Activated T-helper 17 cell treated with anti-CD3 and anti-CD28 coated beads, Interleukin-2, amount 50 U/mL, for 72 hours (primary cell): ENCODE results near the gene SH3BP2. TPM values are rescaled to one million over a fixed set of nuclear protein-coding genes. Genes with fewer than 3 reads are reported as not detected.

Experiments
- ATAC-seq: fragments of 150-1000 bp; cut with Tn5 transposase; replicated peaks from 2 replicates; pipeline ENCODE4 v1.10.0; 2021; ENCODE audit warnings: mild to moderate bottlenecking, moderate library complexity
- H3K27ac Mint-ChIP-seq: one replicate; pipeline ENCODE4 v1.8.0; 2022; ENCODE audit warnings: mixed read lengths
- H3K27me3 Mint-ChIP-seq: one replicate; pipeline ENCODE4 v1.8.0; 2022; ENCODE audit warnings: mixed read lengths
- H3K36me3 Mint-ChIP-seq: one replicate; pipeline ENCODE4 v1.8.0; 2022; ENCODE audit warnings: low read depth, mild to moderate bottlenecking, mixed read lengths
- H3K4me1 Mint-ChIP-seq: one replicate; pipeline ENCODE4 v1.8.0; 2022; ENCODE audit warnings: mixed read lengths
- H3K4me3 Mint-ChIP-seq: one replicate; pipeline ENCODE4 v1.8.0; 2022; ENCODE audit warnings: mild to moderate bottlenecking, mixed read lengths
- H3K9me3 Mint-ChIP-seq: one replicate; pipeline ENCODE4 v1.8.0; 2022; ENCODE audit warnings: mixed read lengths
- total RNA-seq, 2 donors: library from RNA; stranded (reverse); gene quantifications; one replicate each; pipeline ENCODE4 v1.2.3, GENCODE V29; 2022

Gene SH3BP2
- total RNA-seq, 2 donors from 2014 or later: 83.5 to 122 TPM

DNA sequence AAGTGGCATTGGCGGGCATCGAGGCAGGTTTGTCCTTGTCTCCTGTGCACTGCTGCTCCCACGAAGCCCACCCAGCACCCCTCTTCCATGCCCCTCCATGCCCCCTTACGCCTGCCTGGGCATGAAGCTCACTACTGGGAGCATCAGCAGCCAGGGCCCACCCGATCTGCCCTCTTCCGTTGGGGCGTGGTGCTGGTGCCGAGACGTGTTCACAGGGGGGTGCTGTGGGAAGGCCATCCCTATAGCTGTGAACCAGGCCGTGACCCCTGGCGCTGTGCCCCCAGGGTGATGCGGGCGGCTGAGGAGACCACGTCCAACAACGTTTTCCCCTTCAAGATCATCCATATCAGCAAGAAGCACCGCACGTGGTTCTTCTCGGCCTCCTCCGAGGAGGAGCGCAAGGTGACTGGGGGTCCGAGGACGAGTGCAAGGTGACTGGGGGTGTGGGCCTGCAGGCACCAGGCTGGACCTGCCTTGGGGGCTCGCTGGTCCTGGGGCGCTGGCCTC is 31.5 kb downstream of the SH3BP2 start:
- H3K27me3 Mint-ChIP-seq: no peaks in the 10 kb centered on the region
- ATAC-seq: no peak
- no peaks in the 10 kb centered on the region for H3K9me3 Mint-ChIP-seq
- H3K4me3 Mint-ChIP-seq: no peak overlapping the region
- no peak overlapping the region for H3K27ac Mint-ChIP-seq
- peaks cover 80% of the 10 kb centered on the region for H3K36me3 Mint-ChIP-seq
- H3K4me1 Mint-ChIP-seq: peaks cover 14% of the 10 kb centered on the region

DNA sequence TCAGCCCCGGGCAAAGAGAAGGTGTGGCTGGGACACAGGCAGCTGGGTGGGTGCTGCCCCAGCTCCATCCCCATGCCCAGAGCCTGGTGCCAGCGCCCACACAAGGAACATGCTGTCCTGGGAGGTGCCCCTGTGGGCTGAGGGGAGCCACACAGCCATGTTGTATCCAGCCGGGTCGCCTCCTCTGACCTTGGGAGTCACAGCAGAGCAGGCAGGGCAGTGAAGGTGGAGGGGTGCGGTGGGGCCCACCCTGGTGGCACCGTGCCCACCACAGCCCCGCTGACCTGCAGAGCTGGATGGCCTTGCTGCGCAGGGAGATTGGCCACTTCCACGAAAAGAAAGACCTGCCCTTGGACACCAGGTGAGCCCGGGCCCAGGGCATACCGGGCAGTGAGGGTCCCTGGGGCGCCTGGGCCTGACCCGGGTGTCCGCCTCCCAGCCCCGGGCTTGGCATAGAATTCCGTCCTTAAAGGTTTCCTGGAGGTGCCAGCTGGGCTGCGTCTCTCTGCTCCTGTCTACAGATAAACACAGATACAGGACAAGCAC is 32.0 kb downstream of the SH3BP2 start:
- ATAC-seq: no peak
- H3K27me3 Mint-ChIP-seq: no peaks in the 10 kb centered on the region
- peaks cover 10% of the 10 kb centered on the region for H3K4me1 Mint-ChIP-seq
- no peaks in the 10 kb centered on the region for H3K9me3 Mint-ChIP-seq
- no peak overlapping the region for H3K27ac Mint-ChIP-seq
- peaks cover 81% of the 10 kb centered on the region for H3K36me3 Mint-ChIP-seq
- no peak overlapping the region for H3K4me3 Mint-ChIP-seq

DNA sequence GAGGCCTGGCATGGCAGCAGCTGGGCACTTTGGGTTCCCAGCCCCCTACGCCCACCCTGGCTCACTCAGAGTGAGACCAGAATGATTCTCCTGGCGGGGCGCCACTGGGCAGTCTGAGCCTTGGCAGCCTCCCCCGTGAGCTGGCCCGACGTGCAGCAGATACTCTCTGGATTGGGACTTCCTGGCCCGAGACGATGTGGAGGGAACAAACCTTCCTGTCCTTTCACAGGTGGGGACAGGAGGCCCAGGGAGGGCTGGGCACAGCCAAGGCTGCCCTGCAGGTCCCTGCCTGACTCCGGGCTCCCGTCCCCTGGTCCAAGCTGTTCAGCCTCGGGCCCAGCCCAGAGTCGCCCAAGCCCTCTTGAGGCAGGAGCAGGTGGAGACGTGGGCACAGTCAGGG is 32.9 kb downstream of the SH3BP2 start:
- no peaks in the 10 kb centered on the region for H3K27me3 Mint-ChIP-seq
- no peak overlapping the region for H3K27ac Mint-ChIP-seq
- peaks cover 10% of the 10 kb centered on the region for H3K4me1 Mint-ChIP-seq
- no peak for ATAC-seq
- H3K36me3 Mint-ChIP-seq: peaks cover 89% of the 10 kb centered on the region
- H3K4me3 Mint-ChIP-seq: no peak overlapping the region
- no peaks in the 10 kb centered on the region for H3K9me3 Mint-ChIP-seq

- no peaks in the 10 kb centered on the region for H3K9me3 Mint-ChIP-seq
- no peaks in the 10 kb centered on the region for H3K27me3 Mint-ChIP-seq
- ATAC-seq: no peak
- no peak overlapping the region for H3K27ac Mint-ChIP-seq
- H3K4me1 Mint-ChIP-seq: peaks cover 10% of the 10 kb centered on the region
- H3K4me3 Mint-ChIP-seq: no peak overlapping the region
- H3K36me3 Mint-ChIP-seq: peaks cover 86% of the 10 kb centered on the region
These were observed 34.4 kb downstream of the SH3BP2 start for GRCh38 chr4:2827071-2827873.

GRCh38 chr4:2827874-2828751 is 35.2 kb downstream of the SH3BP2 start:
- peaks cover 86% of the 10 kb centered on the region for H3K36me3 Mint-ChIP-seq
- H3K4me1 Mint-ChIP-seq: peaks cover 10% of the 10 kb centered on the region
- H3K27me3 Mint-ChIP-seq: no peaks in the 10 kb centered on the region
- no peak overlapping the region for H3K4me3 Mint-ChIP-seq
- peak overlapping the region; percentile 16 for H3K27ac Mint-ChIP-seq
- no peak for ATAC-seq
- no peaks in the 10 kb centered on the region for H3K9me3 Mint-ChIP-seq

GRCh38 chr4:2828758-2829181 is 35.9 kb downstream of the SH3BP2 start:
- Mint-ChIP-seq H3K4me3 (no peak overlapping the region), H3K9me3 (no peaks in the 10 kb centered on the region), H3K27ac (peak overlapping the region; percentile 16), H3K27me3 (no peaks in the 10 kb centered on the region), H3K36me3 (peaks cover 86% of the 10 kb centered on the region), H3K4me1 (peaks cover 10% of the 10 kb centered on the region)
- no peak for ATAC-seq

DNA sequence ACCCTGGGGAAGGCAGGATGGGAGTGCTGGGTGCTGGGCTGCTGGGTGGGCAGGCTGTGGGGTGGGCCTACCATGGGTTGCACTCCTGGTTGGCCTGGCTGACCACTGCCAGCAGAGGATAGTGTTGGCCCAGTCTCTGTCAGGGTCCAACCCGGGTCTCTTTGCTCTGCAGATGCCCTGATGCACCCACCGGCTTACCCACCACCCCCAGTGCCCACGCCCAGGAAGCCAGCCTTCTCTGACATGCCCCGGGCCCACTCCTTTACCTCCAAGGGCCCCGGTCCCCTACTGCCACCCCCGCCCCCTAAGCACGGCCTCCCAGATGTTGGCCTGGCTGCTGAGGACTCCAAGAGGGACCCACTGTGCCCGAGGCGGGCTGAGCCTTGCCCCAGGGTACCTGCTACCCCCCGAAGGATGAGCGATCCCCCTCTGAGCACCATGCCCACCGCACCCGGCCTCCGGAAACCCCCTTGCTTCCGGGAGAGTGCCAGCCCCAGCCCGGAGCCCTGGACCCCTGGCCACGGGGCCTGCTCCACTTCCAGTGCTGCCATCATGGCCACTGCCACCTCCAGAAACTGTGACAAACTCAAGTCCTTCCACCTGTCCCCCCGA is 36.5 kb downstream of the SH3BP2 start:
- Mint-ChIP-seq H3K27ac (no peak overlapping the region), H3K4me1 (peaks cover 10% of the 10 kb centered on the region), H3K27me3 (no peaks in the 10 kb centered on the region), H3K4me3 (no peak overlapping the region), H3K9me3 (no peaks in the 10 kb centered on the region), H3K36me3 (peaks cover 80% of the 10 kb centered on the region)
- ATAC-seq: no peak

DNA sequence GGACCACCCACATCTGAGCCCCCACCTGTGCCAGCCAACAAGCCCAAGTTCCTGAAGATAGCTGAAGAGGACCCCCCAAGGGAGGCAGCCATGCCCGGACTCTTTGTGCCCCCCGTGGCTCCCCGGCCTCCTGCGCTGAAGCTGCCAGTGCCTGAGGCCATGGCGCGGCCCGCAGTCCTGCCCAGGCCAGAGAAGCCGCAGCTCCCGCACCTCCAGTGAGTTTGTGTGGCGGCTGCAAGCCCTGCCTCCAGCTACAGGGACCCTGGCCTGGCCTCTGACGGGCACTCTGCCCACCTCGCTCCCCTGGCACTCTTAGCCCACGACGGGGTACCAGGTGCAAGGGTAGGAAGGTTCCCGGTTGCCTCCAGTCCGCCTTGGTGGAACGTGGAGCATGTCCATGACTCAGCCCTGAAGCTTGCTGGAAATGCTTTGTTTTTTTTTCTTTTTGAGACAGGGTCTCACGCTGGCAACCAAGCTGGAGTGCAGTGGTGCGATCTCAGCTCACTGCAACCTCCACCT is 37.1 kb downstream of the SH3BP2 start:
- Mint-ChIP-seq H3K27ac (no peak overlapping the region), H3K4me1 (peaks cover 10% of the 10 kb centered on the region), H3K4me3 (no peak overlapping the region), H3K36me3 (peaks cover 74% of the 10 kb centered on the region), H3K9me3 (no peaks in the 10 kb centered on the region), H3K27me3 (no peaks in the 10 kb centered on the region)
- ATAC-seq: no peak

DNA sequence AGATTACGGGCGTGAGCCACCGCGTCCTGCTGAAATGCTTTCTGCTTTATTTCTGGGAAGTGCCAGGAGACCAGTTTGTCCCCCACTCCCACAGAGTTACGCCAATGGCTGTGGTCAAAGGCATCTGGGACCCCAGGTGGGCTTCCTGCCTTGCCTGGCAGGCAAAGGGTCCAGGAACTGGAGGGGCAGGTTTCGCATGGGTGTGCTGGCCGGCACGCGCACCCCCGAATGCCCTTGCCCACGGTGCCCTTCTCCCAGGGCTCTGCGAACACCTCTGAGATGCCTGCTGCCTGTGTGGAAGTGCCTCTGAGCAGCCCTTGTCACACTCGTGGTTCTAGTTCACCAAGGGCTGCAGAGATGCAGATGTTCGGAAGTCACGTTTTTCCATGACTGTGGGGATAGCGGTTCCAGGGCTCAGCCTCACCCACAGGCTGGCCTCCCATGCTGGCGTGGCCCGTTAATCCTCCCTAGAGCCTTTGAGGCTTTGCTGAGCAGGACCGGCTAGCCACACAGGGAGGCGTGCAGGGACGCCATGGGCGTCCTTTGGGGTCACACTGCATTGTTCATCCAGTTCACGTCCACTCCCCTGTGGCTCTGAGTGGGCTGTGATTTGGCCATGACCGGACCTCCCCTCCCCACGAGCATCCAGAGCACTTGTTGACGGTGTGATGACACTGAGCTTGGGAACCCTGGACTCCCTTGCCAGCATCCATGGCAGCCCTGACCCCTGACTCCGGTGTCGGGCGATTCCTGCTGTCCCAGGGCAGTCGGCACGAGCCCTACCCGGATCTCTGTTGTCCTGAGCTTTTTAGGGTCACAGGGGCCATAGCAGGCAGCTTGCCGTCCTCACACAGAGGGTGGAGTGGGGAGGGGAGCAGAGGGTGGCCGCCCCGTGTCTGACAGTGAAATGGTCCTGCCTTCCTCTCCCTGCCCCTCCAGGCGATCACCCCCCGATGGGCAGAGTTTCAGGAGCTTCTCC is 38.0 kb downstream of the SH3BP2 start:
- Mint-ChIP-seq H3K36me3 (peaks cover 65% of the 10 kb centered on the region), H3K9me3 (no peaks in the 10 kb centered on the region), H3K4me3 (no peak overlapping the region), H3K27me3 (no peaks in the 10 kb centered on the region), H3K27ac (no peak overlapping the region), H3K4me1 (peaks cover 10% of the 10 kb centered on the region)
- ATAC-seq: no peak

GRCh38 chr4:2831611-2832308 is 38.9 kb downstream of the SH3BP2 start:
- Mint-ChIP-seq H3K4me1 (peaks cover 6% of the 10 kb centered on the region), H3K36me3 (peaks cover 57% of the 10 kb centered on the region), H3K27me3 (no peaks in the 10 kb centered on the region), H3K4me3 (no peak overlapping the region), H3K27ac (no peak overlapping the region), H3K9me3 (no peaks in the 10 kb centered on the region)
- no peak for ATAC-seq

DNA sequence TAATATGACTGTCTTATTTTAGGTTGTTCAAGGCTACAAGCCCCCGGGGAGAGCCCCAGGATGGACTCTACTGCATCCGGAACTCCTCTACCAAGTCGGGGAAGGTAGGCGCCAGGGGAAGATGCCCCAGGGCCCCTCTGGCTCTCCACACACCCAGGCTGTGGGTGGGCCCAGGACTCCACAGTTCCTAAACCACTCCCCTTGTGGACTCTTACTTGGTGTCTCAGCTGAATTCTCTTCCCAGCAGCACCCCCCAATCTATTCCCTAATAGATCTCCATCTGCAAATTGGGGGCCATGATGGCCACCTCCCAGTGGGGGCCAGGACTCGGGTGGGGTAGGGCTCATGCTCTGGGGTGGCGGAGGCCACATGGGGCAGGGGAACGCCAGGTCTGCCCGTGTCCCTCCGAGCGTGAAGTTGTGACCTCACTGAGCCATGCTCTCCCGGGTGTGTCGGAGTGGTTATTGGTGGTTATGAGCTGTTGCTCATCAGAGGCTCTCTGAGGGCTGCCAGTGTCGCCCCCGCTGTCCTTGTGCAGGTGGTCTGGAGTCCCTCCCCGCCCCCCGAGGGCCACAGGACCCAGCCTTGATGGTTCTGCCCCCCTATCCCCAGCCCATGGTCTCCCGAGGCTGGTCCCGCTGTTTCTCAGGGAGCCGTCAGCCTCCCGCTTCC is 39.6 kb downstream of the SH3BP2 start:
- ATAC-seq: no peak
- H3K9me3 Mint-ChIP-seq: no peaks in the 10 kb centered on the region
- H3K27ac Mint-ChIP-seq: peak overlapping the region; percentile 28
- H3K36me3 Mint-ChIP-seq: peaks cover 50% of the 10 kb centered on the region
- peaks cover 4% of the 10 kb centered on the region for H3K4me1 Mint-ChIP-seq
- H3K27me3 Mint-ChIP-seq: no peaks in the 10 kb centered on the region
- no peak overlapping the region for H3K4me3 Mint-ChIP-seq

- Mint-ChIP-seq H3K9me3 (no peaks in the 10 kb centered on the region), H3K36me3 (peaks cover 53% of the 10 kb centered on the region), H3K27ac (peak overlapping the region; percentile 28), H3K4me3 (no peak overlapping the region), H3K4me1 (peaks cover 7% of the 10 kb centered on the region), H3K27me3 (no peaks in the 10 kb centered on the region)
- ATAC-seq: no peak
These were observed 40.2 kb downstream of the SH3BP2 start for GRCh38 chr4:2832981-2833670.
